T-helper 2 cell (primary cell): ENCODE measurements around the gene OTUD7B.
"Not testable (repeated sequence)": the region's sequence is repeated elsewhere in the genome, so short reads cannot be mapped to it uniquely, and the experiment has no call there.

Experiments used
- DNase-seq, 5 experiments: peaks; one replicate each; pipeline versions ENCODE4 v3.0.0 to v3.0.0-alpha.2; 2012 to 2022

The OTUD7B gene

DNA sequence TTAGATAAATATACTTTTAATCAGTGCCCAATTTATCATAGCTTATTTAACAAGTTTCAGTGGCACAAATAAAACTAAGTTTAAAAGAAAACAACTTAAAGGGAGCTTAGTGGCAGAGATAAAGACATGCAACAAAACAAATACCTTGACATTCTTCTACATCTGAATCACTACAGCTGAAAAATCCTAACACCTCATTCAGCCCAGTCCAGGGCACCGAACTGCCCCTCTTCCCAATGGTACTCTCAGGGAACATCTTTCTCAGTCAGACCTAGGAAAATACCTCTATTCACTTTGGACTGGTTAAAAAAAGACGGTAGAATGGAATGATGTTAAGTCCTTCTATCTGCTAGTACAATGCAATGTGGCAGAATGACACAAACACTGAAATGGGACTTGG lies 8.3 kb downstream of the OTUD7B start:
- no peak for DNase-seq

DNA sequence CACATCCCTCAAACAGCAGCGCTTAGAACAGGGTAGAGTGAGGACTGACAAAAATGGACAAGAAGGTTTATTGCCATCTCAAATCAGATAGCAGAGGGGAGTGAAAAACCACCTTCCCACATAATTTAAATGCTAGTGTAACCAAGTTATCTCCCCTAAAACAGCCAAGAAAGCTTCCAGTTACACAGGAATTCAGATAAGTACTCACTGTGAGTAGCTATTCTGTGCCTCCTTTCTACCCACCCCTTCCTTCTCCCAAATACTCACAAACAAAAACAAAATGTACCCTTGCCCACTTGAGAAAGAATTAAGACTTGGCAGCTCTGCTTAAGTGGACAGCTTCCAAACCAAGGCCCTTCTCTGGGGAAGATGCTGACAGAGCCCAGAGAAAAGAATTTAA lies 9.1 kb downstream of the OTUD7B start:
- DNase-seq, result no peak

DNA sequence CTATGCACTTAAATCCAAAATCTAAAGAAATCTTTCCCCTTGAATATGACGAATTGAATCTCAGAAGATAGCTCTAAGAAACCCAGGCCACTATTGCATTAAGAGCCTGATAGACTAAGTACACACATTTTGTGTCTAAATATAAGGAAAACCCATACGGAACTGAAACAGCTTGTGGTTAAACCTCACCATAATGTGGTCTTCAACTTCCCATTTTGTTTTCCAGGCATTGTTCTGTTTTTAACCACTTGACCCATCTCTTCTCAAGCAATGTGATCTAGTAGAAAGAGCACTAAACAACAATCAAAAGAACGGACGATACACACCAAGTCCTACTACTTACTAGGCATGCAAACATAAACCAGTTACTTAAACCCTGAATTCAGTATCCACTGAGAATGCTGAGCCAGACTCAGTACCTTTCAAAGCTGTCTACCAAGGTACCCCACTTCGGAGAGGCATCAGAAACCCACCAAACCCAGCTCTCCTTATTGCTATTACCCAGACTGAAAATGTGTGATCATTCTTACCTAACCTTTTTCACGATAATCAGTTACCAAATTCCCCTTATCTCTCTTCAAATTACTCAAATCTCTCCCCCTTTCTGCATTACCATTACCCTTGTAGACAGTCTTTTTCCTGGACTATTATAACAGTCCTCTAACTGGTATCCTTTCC lies 12.8 kb downstream of the OTUD7B start:
- peak in 1 of 5 experiments; percentile 11 for DNase-seq

DNA sequence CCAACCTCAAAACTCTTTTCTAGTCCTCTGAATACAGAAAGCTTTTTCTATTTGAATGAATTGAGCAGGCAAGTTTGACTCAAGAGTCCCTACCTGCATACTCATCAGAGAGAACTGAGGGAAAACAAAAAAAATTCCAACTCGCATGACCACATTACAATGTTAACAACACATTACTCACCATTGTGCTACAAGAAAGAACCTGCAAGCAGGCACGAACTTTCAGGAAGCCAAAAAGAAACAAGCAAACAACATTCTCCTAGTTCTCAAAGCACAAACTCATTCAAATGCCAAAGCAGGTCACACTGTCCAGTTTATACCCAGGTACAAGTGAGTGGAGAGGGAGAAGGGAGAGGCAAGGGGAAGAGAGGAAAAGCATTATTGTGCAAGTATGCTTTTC lies 14.6 kb downstream of the OTUD7B start:
- DNase-seq, result no peak

DNA sequence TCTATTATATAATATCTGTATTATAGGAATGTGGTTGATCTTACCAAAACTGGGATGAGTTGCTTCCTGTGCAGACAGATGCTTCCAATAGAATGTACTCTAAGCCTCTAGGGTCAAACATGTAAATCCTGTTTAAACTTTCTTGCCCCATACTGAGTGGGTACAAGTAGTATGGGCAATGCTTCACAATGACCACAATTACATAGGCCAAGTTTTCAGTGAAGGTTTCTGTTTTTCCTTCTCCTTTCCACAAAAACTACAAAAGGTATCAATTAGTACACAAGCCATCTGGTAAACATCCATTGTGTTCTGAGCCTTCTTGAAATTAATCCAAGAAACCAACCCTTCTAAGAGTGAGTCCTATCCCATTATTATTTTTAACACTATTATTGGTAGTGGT lies 16.8 kb downstream of the OTUD7B start:
- no peak for DNase-seq

DNA sequence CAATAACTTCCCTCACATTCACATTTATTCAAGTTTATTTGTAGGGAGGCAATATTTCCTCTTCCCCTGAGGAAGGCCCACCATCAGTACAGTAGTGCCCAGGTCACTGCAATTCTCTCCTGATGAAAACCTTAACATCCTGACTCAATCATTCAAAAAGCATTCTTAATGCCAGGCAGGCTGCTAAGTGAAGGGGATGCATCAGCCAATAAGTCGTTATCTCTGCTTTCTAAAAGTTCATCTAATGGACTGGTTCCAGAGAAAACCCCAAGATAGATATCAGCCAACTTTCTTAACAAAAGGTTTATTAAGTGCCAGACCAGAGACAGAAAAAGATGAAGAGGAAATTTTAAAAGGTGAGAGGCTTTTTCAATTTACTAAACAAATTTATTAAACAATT lies 17.3 kb downstream of the OTUD7B start:
- no peak for DNase-seq

DNA sequence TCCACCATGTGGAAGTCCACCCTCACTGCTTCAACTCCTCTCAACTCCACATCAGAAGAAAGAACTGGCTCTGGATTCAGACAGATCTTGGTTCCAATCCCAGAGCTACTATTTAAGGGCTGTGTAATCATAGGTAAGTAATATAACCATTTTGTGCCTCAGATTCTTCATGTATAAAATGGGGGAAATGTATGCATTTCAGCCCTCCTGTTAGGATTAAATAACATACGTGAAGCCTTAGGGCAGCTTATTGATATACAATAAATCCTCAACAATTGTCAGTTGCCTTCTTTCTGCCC lies 23.3 kb downstream of the OTUD7B start:
- no peak for DNase-seq

DNA sequence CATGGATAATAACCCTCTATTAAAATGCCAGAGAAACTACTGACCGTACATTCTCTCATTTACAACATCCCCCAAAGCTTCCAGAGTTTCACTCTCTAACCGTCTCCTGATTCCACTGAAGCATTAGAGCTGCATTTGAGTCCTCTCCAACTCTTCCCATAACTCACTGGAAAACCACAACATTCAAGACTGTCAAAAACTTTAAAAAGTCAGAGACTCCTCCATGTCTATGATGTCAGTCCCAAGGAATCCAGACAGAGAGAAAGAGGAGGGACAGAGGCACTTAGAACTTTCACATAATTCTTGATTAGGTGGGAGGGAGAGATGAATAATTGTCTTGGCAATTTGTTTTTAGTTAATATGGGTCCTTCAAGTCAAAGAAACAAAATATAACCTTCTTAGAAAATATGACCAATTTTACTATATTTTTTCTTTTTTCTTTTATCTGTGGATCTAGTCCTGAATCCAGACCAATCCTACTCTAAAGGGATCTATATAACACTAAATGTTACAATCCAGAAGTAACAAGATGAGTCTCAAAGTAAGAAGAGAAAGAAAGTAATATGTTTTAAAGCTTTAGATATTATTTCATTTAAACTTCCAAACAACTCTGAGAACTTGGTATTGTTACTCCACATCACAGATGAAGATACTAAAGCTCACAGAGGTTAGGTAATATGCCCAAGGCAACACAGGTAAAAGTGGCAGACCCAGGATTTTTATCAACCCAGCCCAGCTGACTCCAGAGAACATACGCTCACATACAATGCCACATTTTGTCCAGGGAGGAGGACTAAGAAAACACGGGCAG lies 23.8 kb downstream of the OTUD7B start:
- DNase-seq, result no peak

DNA sequence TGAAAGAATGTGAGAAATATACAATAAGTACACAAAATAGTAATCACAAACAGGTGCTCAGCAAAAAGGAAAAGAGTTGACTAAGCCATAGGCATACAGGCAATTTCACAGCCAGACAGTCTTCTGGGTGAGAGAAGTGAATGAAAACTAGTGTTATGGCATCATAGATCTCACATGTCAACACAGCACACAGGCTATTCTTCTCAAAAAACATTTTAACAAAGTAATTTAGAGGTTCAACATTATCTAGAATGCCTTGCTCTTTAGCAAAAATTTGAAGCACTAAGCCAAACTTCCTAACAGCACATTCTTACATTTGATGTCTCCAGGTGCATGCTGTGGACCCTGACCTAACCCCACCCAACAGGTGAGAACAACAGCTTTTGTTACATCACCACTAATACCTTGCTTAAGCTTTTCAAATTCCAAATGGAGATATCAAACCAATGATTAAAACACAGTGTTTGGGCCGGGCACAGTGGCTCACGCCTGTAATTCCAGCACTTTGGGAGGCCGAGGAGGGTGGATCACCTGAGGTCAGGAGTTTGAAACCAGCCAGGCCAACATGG lies 30.5 kb downstream of the OTUD7B start:
- DNase-seq, result no peak

DNA sequence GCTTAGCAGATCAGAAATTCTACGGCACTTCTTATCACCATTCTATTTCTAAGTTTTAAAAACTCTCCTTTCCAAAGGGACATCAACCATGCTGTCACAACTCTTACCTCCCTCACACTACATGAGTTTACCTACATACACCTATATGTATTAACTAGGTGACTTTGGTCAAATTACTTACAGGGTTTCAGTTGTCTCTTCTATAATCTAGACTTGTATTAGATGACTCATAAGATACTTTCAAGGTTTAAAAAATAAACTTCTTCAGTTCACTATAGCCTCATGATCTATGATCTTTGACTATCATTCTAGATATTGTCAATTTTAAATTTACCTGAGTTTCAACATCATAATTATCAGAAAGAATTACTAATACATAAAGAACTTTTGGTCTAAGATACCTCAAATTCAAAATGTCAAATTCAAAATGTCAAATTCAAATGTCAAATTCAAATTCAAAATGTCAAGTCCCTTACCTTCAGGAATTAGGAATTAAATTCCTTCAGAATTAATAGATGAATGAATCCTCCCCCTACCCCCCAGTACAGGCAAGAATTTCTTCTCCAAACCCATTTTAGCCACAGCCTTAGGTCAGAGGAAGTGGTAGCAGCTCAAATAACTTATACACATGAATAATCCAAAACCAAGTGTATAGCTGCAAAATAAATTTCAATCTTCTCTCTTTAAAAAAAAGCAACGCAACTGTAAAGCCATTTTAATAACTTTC lies 31.1 kb downstream of the OTUD7B start:
- no peak for DNase-seq

DNA sequence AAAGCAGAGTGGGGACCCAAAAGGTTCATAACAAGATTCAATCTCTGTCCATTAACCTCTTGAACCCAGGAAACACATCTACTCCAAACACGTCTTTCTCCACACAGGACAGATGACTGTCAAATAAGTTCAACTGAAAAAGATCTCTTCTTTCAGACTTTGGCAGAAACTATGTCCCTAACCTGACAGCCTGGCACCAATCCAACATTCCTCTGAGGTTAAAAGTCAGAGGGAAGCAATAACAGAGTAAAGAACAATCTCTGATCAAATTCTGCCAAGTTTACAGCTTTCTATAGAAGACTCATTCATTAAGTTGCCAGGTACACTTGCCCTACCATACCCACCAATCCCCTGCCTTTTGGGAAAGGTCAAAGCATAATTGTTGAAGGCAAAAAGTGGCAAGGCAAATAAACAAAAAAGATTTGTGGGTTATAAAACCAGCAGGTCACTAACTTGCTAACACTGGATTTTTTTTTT lies 31.9 kb downstream of the OTUD7B start:
- DNase-seq, result no peak

DNA sequence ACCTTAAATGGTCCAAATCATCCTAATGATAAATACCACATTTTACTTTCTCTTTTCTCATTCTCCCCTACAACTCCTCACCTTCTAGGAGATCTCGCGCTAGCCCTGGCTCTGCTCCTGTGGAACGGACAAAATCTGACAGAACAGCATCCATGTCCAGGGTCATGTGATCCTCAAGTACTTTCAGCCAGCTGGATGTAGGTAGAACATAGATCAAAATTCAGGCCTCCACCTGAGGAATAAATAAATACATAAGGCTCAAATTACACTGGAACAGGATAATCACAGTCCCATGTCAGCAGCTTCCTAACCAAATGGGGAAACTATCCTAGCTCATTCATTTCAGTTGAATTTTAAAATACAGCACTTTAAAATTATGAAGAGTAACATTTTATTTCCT lies 33.2 kb downstream of the OTUD7B start:
- DNase-seq, result no peak

DNA sequence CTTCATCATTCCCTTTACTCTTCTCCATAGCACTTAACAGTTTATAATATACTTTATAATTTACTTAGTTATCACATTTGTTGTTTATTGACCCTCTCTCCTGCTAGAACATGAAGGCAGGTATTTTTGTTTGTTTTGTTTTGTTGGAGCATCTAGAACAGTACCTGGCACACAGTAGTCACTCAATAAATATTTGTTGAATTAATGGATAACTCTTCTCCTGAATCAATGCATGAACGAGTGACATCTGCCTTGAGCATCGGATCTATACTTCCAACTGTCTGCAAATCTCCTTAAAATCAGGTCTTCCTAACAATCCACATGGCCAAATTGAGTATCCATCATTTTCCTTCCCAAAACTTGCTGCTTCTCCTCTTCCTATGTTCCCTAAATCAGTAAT lies 38.0 kb downstream of the OTUD7B start:
- DNase-seq, result no peak

DNA sequence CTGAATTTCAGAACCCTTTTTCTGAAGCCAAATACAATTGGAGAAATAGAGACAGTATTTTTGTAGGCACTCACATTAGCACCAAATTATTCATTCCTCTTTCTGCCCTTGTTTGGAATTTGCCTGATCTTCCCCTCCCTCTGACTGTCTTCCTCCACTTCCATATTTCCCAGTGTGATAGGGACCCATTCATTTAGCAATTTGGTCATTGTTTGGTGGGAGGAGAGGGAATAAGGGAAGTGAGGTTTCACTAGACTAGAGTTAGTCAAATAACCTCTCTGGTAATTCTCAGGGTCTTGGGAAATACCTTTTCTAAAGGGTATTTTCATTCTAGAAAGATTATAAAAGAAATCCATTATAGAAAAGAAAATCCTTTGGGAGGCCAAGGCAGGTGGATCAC lies 42.9 kb downstream of the OTUD7B start:
- no peak for DNase-seq

DNA sequence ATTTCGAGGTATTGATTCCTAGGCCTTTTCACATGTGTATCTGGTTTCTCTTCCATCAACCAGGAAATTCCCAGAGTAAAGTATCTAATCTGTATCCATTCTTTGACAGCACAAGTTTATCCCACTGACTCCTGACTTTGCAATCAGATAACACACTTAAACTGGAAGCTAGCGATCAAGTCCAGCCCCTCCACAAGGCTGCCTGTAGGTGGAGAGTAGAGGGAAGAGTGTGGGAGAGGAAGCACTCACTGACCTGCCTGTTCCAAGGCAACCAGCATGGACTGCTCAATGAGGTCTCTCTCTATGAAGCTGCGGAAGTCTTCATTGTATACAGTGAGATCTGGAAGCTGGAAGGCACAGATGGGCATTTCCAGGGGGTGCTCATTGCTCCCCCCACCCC lies 43.5 kb downstream of the OTUD7B start:
- no peak for DNase-seq

DNA sequence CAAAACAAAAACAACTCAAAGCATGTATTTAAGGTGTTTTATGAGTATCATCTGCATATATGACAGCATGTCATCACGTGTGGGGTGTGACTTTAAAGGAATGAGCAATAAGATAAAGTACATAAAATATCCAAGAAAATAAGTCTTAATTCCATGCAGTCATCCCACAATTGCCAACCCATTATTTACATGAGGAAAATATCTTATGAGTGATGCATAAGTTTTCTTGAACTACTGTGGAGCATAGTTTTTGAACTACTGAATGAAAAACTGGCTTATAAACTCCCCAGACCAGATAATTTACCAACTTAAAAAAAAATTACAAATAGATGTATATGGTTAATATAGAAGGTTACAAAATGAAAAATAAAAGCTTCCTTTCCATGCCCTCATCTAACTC lies 44.1 kb downstream of the OTUD7B start:
- DNase-seq, result no peak

DNA sequence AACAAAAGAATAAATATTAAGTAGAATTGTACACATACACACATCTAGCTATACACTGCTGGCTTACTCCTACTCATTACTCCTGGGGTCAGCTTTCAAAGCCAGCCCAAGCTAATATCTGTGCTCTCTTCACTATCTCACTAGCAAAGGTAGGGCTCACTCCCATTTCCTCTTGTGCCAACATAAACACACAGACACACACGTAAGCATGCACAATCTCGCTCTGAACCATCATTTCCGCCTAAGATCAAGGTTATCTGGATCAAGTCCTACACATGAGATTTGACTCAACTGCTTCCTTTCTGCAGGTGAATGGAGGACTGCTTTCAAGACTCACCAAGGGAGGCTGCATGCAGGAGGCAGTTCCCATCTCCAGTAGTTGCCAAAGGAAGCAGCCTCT lies 45.1 kb downstream of the OTUD7B start:
- peak in 1 of 5 experiments; percentile 87 for DNase-seq

DNA sequence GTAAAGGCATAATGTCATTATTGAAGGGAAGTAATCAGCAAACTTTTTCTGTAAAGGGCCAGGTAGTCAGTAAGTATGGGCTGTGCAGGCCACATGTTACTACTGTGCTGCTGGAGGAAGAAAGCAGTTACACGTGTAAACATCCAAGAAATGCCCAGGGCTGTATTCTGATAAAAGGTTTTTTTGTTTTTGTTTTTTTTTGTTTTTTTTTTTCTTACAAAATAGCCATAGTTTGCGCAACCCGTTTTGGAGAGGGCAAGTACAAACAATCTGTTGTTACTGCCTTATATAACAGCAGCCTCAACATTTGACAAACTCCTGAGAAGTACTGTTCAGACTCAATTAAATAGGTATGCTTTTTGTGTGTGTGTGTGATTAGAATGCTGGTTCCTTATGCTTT lies 47.2 kb downstream of the OTUD7B start:
- DNase-seq, result no peak

DNA sequence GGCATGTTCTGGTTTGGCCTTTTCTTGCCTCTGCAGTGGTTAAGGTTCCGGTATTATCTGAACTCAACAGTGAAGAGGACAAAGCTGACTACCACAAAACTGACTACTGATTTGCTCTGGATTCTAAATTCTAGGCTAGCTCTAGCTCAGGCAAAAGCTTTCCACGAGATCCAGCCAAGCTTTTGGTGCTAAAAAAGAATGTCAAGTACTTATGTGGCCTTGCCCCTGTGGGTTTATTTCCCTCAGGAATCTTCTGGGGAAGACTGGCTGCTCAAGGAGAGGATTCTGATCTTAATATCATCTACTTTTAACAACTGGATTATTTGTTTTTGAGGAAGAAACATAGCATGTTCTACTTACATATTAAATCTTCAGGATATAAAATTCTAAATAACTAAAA lies 47.8 kb downstream of the OTUD7B start:
- no peak for DNase-seq

DNA sequence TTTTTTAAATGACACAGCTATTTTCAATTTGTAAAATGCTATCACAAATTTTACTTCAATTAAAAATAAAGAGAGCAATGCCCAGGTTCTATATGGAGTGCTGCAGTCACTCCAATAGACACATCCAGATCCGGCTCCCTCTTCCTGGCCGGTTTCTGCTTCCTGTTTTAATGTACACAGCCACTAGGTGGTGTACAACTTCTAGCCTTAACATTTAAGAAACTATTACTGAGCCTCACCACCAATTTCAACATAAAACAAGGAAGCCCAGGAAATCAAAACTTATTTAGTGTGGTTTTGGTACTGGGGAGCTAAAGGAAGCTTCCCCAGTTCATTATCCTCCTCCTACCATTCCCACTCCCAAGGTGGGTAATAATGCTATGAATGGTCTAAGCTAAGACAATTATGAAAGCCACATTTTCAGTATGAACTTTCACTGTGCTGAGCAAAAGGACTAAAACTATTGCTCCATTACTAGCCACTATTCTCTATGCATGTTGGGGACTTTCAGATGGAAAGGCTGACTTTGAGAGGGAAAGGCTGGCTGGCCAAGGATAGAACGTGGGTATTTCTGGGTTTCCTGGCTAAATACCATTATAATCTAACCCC lies 48.4 kb downstream of the OTUD7B start:
- DNase-seq, result peak in 3 of 5 experiments; percentile 17 to 77 (median 20)

DNA sequence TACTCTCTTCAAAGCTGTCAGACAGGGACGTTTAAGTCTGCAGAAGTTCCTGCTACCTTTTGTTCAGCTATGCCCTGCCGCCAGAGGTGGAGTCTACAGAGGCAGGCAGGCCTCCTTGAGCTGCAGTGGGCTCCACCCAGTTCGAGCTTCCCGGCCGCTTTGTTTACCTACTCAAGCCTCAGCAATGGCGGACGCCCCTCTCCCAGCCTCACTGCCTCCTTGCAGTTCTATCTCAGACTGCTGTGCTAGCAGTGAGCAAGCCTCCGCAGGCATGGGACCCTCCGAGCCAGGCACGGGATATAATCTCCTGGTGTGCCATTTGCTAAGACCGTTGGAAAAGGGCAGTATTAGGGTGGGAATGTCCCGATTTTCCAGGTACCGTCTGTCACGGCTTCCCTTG lies 53.0 kb downstream of the OTUD7B start:
- DNase-seq, result not testable (repeated sequence)

DNA sequence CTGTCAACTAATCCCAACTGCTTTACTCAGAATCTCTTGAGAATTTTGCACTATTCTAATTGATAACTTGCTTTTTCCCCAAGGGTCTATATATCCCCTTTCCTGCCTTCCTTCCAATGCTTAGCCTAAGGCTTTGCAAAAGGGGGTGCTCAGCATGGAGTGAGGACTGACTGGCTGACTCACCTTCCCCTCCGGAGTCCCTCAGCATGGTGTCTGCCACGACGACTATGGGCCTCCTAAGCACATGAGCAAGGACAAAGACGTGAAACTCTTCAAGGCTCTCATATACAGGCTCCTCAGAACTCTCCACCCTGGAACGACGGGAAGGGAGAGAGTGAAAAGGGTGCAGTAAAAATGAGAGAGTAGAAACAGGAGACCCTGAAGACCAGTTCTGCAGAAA lies 60.6 kb downstream of the OTUD7B start:
- DNase-seq, result no peak

DNA sequence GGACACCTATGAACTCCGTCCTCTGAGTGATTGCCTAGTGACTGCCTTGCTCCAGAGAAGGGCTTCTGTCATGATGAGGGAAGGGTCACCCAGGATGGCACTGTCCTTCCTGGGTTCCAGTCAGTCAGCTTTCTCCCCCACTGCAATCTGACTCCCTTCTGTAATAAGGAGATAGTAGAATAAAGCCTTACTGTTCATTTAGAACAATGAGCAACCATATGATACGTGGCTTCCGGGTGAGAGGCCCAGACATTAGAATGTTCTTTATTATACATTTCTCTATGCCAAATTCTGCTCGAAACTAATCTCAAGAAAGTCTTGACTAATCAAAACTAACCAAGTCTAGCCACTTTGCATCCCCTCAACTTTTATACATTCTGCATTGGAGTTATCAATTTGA lies 65.3 kb downstream of the OTUD7B start:
- no peak for DNase-seq
